ENCODE measurements around the gene RC3H1. TPM values are rescaled to one million over a fixed set of nuclear protein-coding genes. Genes with fewer than 3 reads are reported as not detected.

Gene RC3H1
- total RNA-seq, 2 donors from 2014 or later, result 43.5 to 51.9 TPM

DNA sequence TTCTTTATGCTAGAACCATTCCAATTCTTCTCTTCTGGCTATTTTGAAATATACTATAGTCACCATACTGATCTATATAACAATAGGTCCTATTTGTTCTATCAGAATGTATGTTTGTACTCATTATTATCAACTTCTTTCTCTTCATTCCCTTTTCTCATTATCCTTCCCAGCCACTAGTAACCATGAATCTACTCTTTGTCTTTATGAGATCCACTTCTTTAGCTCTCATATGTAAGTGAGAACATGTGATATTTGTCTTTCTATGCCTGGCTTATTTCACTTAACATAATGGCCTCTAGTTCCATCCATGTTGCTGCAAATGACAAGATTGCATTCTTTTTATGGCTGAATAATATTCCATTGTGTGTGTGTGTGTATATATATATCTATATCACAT is 31.7 kb upstream of the RC3H1 start:
- DNase-seq, result no peak
- Mint-ChIP-seq H3K4me1 (no peaks in the 10 kb centered on the region), H3K27ac (no peak overlapping the region), H3K36me3 (ENCODE audit: low read depth) (no peaks in the 10 kb centered on the region), H3K27me3 (ENCODE audit: insufficient read depth) (no peaks in the 10 kb centered on the region), H3K9me3 (peaks cover 8% of the 10 kb centered on the region), H3K4me3 (no peak overlapping the region)
- Histone ChIP-seq H3K36me3 (ENCODE audit: control insufficient read depth, insufficient read depth, low read length) (no peaks in the 10 kb centered on the region), H3K9me3 (ENCODE audit: control insufficient read depth, low read length) (no peaks in the 10 kb centered on the region), H3K27me3 (ENCODE audit: control insufficient read depth, insufficient read depth, low read length, poor library complexity, severe bottlenecking) (no peaks in the 10 kb centered on the region), H3K4me1 (ENCODE audit: control insufficient read depth, insufficient read depth, low read length) (no peaks in the 10 kb centered on the region), H3K4me3 (ENCODE audit: low read length) (no peak overlapping the region), H3K27ac (ENCODE audit: low read depth, low read length) (no peak overlapping the region), H3K9ac (ENCODE audit: extremely low read depth, low read length, poor library complexity, severe bottlenecking) (no peak overlapping the region)
- TF ChIP-seq, protein P1, sequence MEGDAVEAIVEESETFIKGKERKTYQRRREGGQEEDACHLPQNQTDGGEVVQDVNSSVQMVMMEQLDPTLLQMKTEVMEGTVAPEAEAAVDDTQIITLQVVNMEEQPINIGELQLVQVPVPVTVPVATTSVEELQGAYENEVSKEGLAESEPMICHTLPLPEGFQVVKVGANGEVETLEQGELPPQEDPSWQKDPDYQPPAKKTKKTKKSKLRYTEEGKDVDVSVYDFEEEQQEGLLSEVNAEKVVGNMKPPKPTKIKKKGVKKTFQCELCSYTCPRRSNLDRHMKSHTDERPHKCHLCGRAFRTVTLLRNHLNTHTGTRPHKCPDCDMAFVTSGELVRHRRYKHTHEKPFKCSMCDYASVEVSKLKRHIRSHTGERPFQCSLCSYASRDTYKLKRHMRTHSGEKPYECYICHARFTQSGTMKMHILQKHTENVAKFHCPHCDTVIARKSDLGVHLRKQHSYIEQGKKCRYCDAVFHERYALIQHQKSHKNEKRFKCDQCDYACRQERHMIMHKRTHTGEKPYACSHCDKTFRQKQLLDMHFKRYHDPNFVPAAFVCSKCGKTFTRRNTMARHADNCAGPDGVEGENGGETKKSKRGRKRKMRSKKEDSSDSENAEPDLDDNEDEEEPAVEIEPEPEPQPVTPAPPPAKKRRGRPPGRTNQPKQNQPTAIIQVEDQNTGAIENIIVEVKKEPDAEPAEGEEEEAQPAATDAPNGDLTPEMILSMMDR (conservative IDR thresholded peaks at IDR 0.05), result no peak

DNA sequence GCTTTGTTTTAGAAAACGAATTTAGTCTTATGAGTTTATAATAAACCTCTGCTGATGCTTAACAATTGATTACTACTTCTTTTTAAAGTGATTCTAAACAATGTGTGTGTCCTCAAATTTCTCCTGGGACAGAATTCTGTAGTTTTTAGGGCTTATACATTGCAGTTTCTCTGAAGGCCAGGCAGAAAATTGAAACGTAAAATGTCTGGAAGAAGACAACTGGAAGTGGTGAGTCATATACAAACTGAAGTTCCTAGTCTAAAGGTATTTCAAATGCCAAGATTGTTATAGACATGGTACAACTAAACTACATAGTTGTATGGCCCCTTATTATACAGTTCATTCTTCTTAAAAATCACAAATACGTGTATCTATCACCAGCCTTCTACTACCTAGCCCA is 30.5 kb upstream of the RC3H1 start:
- no peaks in the 10 kb centered on the region for H3K4me1 ChIP-seq (ENCODE audit: control insufficient read depth, insufficient read depth, low read length)
- H3K27ac Mint-ChIP-seq, result no peak overlapping the region
- H3K27ac ChIP-seq (ENCODE audit: low read depth, low read length), result no peak overlapping the region
- TF ChIP-seq, protein P1 (conservative IDR thresholded peaks at IDR 0.05), result no peak
- no peaks in the 10 kb centered on the region for H3K4me1 Mint-ChIP-seq
- no peaks in the 10 kb centered on the region for H3K9me3 ChIP-seq (ENCODE audit: control insufficient read depth, low read length)
- peaks cover 14% of the 10 kb centered on the region for H3K9me3 Mint-ChIP-seq
- no peak overlapping the region for H3K4me3 Mint-ChIP-seq
- 93% methylated on average over 2 of the region's 3 CpGs; no CpG with 5 or more reads in 1 of the 2 experiments for WGBS, 2 experiments (ENCODE audit: insufficient coverage in 1 of 2, insufficient read length in 1 of 2)
- no peaks in the 10 kb centered on the region for H3K27me3 ChIP-seq (ENCODE audit: control insufficient read depth, insufficient read depth, low read length, poor library complexity, severe bottlenecking)
- no peak overlapping the region for H3K9ac ChIP-seq (ENCODE audit: extremely low read depth, low read length, poor library complexity, severe bottlenecking)
- no peaks in the 10 kb centered on the region for H3K36me3 ChIP-seq (ENCODE audit: control insufficient read depth, insufficient read depth, low read length)
- H3K27me3 Mint-ChIP-seq (ENCODE audit: insufficient read depth), result no peaks in the 10 kb centered on the region
- no peak for DNase-seq
- no peak overlapping the region for H3K4me3 ChIP-seq (ENCODE audit: low read length)
- H3K36me3 Mint-ChIP-seq (ENCODE audit: low read depth), result no peaks in the 10 kb centered on the region

DNA sequence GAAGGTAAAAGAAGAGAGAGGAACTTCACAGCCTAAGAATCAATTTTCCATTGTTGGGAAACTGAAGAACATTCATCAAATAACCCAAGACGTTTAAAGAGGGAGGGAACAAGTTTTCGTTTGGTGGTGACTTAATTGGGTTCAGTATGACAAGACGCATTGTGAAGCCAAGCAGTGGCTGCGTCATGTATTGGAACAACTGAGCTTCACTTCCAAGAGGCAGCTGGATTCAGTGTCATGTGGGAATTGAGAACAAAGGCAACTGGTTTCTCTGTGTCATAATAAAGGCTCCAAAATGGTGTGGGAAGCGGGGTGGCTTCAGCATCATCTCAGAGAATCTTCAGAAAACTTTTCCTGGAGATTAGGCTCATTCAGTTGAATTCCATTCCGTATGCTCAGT is 29.8 kb upstream of the RC3H1 start:
- Histone ChIP-seq H3K27me3 (ENCODE audit: control insufficient read depth, insufficient read depth, low read length, poor library complexity, severe bottlenecking) (no peaks in the 10 kb centered on the region), H3K27ac (ENCODE audit: low read depth, low read length) (no peak overlapping the region), H3K9ac (ENCODE audit: extremely low read depth, low read length, poor library complexity, severe bottlenecking) (no peak overlapping the region), H3K4me1 (ENCODE audit: control insufficient read depth, insufficient read depth, low read length) (no peaks in the 10 kb centered on the region), H3K4me3 (ENCODE audit: low read length) (no peak overlapping the region), H3K9me3 (ENCODE audit: control insufficient read depth, low read length) (no peaks in the 10 kb centered on the region), H3K36me3 (ENCODE audit: control insufficient read depth, insufficient read depth, low read length) (no peaks in the 10 kb centered on the region)
- Mint-ChIP-seq H3K9me3 (peaks cover 14% of the 10 kb centered on the region), H3K36me3 (ENCODE audit: low read depth) (no peaks in the 10 kb centered on the region), H3K27me3 (ENCODE audit: insufficient read depth) (no peaks in the 10 kb centered on the region), H3K4me3 (no peak overlapping the region), H3K27ac (no peak overlapping the region), H3K4me1 (no peaks in the 10 kb centered on the region)
- WGBS, 2 experiments (ENCODE audit: insufficient coverage in 1 of 2, insufficient read length in 1 of 2), result 86 to 94% methylated on average over 6 of the region's 6 CpGs
- DNase-seq, result no peak
- TF ChIP-seq, protein P1 (conservative IDR thresholded peaks at IDR 0.05), result no peak
